ENCODE data around the gene RBM28.

- no peak for TF ChIP-seq CTCF (conservative IDR thresholded peaks at IDR 0.05; ENCODE audit: low read depth, low read length)
- TF ChIP-seq EZH2 (IDR thresholded peaks at IDR 0.05; ENCODE audit: low read length, unreplicated experiment), result no peak
Observed at GRCh38 chr7:128341733-128342132, 2.0 kb downstream of the RBM28 start.

Data from PC-3 (cell line).